RKO (cell line): ENCODE data around the gene ARAF.
"Not testable (repeated sequence)": the region's sequence is repeated elsewhere in the genome, so short reads cannot be mapped to it uniquely, and the experiment has no call there.

Experiments
- DNase-seq: peaks from one replicate; pipeline ENCODE4 v3.0.0-alpha.2; 2016; ENCODE audit warnings: low spot score

ARAF gene

GRCh38 chrX:47586043-47586787 is 25.2 kb downstream of the ARAF start:
- DNase-seq: no peak

GRCh38 chrX:47587091-47587891 is 26.3 kb downstream of the ARAF start:
- no peak for DNase-seq

- DNase-seq: no peak
These were observed 27.1 kb downstream of the ARAF start for GRCh38 chrX:47587906-47588735.

- DNase-seq: no peak
These were observed 30.0 kb downstream of the ARAF start for GRCh38 chrX:47590984-47591383.

GRCh38 chrX:47593522-47593921 is 32.5 kb downstream of the ARAF start:
- DNase-seq: no peak

- DNase-seq: no peak
These were observed 34.8 kb downstream of the ARAF start for GRCh38 chrX:47595716-47596251.

GRCh38 chrX:47596256-47596655 is 35.3 kb downstream of the ARAF start:
- no peak for DNase-seq

- no peak for DNase-seq
These were observed 36.2 kb downstream of the ARAF start for GRCh38 chrX:47597222-47597621.

GRCh38 chrX:47603125-47603524 is 42.1 kb downstream of the ARAF start:
- DNase-seq: not testable (repeated sequence)

GRCh38 chrX:47605024-47605423 is 44.0 kb downstream of the ARAF start:
- DNase-seq: no peak

- no peak for DNase-seq
These were observed 46.1 kb downstream of the ARAF start for GRCh38 chrX:47607091-47607490.

GRCh38 chrX:47608130-47608810 is 47.3 kb downstream of the ARAF start:
- DNase-seq: no peak

- DNase-seq: no peak
These were observed 49.5 kb downstream of the ARAF start for GRCh38 chrX:47610511-47610910.

- no peak for DNase-seq
These were observed 50.5 kb downstream of the ARAF start for GRCh38 chrX:47611489-47611888.

- no peak for DNase-seq
These were observed 50.9 kb downstream of the ARAF start for GRCh38 chrX:47611926-47612325.

- no peak for DNase-seq
These were observed 51.4 kb downstream of the ARAF start for GRCh38 chrX:47612418-47612817.

- DNase-seq: no peak
These were observed 52.1 kb downstream of the ARAF start for GRCh38 chrX:47613082-47613481.

GRCh38 chrX:47614618-47615017 is 53.6 kb downstream of the ARAF start:
- no peak for DNase-seq

- no peak for DNase-seq
These were observed 58.0 kb downstream of the ARAF start for GRCh38 chrX:47618923-47619485.

GRCh38 chrX:47619486-47620302 is 58.7 kb downstream of the ARAF start, which contains the start of gene SYN1:
Gene SYN1 (minus strand): TSS chrX:47619857. CDS start chrX:47619728, 129 bp downstream.
- DNase-seq: no peak
